ENCODE data around the gene TPBGL.
"Not testable (repeated sequence)": the region's sequence is repeated elsewhere in the genome, so short reads cannot be mapped to it uniquely, and the experiment has no call there.

The TPBGL gene

DNA sequence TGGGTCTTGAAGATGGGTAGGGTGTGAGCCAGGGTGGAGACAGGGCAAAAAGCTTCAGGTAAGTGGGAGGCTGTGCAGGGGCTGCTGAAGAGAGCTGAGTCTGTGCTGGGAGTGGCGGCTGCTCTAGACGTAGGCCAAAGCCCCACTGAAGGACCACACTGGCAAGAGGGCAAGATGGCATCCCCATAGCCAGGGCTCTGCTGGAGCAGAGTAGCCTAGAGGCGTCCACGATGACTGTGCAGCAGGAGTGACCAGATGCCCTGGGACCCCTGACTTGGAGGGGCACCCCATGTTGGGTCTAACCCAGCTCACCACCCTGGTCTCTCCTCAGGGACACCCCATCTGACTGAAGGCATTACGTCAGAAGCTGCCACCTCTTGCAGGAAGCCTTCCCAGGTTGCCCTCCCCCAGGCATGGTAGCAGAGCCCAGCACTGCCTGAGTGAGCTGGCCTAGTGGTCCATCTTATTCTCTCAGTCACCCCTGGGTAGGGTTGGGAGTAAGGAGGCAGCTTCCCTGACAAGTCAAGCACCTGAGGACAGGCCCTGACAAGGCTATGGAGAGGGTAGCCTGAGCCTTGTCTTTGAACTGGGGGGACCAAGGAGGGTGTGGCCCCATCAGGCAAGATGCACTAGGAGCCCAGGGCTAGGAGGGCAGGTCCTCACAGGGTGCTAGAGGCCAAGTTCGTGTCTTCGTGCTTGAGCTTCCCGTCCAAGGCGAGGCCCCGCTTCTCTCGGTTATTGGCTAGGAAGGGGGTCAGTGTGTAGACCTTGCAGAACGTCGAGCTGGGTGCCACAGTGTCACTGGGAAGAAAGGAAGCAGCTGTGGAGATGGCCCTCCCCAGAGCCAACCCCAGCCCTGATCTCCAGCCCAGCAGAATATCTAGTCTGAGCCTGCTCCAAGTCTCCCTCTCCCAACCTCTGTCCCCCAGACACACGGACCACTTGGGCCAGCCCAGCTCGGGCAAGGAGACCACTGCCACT lies 33.1 kb downstream of the TPBGL start:
- no peak for DNase-seq

DNA sequence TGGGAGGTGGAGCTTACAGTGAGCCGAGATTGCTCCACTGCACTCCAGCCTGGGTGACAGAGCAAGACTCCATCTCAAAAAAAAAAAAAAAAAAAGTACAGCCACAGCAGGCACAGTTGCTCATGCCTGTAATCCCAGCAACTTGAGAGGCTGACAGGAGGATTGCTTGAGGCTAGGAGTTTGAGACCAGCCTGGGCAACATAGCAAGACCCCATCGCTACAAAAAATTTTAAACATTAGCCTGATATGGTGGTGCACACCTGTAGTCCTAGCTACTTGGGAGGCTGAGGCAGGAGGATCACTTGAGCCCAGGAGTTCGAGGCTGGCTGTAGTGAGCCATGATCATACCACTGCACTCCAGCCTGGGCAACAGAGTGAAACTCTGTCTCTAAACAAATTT lies 34.1 kb downstream of the TPBGL start:
- not testable (repeated sequence) for DNase-seq

DNA sequence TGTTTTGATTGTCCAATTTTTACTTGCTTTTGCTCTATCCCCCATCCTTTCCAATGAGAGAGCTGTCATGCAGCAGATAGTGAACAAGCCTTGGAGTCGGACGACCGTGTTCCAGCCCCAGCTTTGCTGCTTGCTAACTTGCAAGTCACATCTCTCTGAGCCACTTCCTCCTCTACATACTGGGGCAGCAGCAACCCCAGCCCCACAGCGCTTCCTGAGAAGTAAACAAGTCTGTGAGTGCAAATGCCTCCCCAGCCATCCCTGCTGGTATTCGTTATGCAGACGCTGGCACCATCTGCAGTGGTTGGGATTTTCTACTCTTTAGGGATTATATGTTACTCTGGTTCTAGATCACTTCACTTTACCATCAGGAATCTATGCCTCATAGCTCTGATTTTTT lies 35.0 kb downstream of the TPBGL start:
- DNase-seq, result peak; percentile 96 to 98

DNA sequence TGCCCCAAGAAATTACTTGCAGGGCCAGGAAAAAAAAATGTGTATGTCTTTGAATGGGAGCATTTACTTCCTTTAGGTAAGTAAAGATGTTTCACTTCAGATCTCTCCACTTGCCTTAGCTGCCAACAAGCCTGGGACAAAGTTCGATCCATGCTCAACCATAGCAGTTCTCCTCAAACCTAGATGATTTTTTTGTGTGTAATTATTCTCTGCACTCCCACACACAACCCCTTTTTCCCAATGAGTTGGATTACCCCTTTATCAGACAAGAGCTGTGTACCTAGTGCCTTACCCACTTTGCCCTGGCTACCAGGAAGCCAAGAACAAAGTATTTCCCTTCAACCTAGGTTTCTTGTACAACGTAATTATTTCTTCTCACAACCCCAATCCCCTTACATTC lies 35.6 kb downstream of the TPBGL start:
- no peak for DNase-seq

DNA sequence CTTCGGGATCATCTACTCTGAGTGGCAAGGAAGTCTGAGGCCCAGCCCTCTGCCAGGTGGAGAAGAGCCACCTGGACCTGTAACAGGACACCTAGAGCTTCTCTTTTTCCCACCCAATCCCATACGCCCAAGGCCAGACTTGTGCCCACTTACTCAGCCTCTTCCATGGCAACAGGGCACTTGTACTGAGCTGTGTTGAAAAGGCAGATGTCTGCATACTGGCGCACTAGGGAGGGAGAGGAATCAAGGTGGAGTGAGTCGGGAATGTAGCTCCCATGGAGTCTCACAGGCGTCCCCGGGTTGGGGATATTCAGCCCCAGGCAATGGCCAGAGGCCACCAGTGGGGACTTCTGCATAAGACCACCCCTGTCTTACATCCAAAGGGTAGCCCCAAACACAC lies 36.1 kb downstream of the TPBGL start:
- no peak for DNase-seq

DNA sequence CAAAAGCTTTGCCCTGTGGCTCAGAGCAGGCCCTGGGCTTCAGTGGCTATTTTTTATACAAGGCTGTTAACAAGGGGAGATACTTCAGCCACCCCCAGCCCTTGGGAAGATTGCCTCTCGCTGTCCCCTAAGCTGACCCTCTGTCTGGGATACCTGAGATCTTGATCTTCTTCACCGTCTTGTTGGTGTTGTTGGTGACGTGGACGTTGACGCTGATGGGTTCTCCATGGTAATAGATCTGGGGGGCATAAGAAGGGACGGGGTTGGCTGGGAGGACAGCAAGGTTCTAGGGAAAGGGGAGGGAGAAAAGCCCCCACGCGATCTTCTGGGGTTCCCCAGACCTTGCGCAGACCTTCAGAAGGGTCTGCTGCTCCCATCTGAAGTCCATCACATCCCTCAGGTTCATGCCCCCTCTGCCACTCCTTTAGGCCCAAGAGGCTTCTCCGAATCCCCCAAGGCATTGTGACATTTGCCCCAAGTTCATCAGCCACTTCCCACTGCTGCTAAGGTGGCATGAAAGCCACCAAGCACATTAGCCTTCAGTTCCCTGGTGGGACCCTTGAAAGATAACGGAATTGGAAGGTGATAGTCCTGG lies 36.7 kb downstream of the TPBGL start:
- no peak for DNase-seq

DNA sequence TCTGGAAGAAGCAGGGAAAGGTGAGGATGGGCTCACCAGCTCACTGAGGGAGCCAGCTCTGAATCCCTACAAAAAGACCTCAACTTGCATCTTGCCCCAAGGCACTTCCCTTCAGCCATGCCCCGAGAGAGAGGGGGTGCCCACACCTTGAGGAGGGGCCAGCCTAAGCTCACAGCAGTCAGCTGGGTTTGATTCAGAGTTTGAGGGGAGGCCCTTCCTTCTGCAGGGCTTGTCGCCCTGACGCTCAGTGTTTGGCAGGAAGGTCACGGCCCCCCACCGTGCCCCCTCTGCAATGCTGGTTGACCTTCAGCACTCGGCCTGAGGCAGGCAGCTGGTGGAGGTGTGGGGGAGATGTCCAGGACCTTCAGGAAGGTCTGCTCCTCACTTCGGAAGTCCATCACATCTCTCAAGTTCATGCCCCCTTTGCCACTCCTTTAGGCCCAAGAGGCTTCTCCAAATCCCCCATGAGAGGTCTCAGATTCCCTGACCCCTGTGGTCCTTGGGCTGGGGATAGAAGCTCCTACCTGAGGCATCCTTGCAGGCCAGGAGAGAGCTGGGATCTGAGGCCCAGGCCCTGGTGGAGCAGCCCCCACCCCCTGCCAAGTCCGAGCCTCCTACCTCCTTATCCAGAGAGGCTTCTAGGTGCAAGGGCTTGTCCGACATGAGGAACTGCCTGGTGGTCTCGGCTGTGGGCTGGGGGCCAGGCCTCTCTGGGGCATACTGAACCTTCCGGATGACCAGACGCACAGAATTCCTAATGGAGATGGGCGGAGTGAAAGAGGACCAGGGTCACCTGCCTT lies 37.6 kb downstream of the TPBGL start:
- DNase-seq, result no peak

DNA sequence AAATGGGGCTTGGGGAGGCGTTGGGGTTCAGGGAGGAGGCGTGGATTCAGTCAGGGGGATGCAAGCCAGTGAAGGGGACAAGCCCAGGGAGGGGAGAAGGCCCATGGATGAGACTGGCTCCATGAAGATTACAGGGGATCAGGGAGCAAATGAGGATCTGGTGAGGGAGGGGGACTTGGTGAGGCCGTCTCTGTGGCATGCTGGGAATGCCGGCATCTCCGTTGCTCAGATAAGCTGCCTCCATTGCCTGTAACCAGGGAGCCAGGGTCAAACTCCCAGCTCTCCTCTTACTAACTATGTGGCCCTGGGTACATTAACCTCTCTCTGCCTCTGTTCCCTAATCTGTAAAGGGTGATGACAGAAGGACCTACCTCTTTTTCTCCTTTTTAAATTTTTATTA lies 38.7 kb downstream of the TPBGL start:
- DNase-seq, result no peak

DNA sequence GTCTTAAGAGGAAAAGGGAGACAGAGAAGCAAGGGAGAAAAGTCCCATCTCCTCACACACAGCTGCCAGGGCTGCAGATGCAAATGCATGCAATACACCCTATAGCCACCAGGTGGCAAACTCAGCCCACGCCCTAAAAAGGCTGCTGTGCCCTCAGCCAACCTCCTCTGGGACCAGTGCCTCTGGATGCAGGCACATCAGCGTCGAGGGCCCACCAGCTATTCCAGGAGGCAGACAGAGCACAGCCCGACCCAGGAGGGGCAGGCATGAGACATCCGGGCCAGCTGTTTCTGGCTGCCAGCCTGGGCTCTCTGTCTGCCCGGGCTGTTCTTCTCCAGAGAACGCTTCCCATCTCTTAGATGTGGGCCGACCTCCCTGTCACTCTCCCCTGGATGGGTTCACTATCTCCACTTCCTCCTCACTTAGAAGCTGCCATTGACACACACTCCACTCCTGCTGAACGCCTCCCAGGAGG lies 39.7 kb downstream of the TPBGL start:
- DNase-seq, result peak; percentile 69 to 70

DNA sequence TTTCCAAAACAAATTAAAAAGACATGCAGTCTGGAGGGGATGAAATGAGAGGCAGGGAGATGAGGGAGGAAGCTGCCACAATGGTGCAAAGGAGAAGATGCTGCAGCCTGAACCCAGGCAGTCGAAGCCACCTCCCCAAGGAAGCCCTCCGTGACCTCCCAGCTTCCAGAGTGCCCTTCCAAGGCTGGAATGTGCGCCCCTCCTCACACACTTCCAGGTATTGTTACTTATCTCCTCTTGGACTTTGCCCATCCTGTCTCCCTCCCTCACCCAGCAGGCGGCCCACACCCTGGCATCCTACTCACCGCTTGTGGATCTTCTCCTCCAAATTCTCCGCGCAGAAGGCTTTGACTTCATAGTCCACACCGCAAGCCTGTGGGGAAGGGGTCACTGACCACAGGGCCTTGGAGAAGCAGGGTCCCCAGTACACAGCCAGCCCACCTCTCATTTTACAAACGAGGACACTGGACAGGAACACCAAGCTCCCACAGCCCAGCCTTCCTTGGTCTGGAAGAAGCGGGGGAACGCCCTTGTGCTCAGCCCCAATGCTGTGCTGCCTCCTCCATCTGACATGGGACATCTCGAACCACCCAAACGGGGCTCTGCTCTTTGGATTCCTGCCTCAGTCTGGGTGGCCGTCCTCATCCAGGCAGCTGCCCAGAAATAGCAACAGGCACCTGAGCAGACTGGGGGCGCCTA lies 40.3 kb downstream of the TPBGL start:
- DNase-seq, result no peak

DNA sequence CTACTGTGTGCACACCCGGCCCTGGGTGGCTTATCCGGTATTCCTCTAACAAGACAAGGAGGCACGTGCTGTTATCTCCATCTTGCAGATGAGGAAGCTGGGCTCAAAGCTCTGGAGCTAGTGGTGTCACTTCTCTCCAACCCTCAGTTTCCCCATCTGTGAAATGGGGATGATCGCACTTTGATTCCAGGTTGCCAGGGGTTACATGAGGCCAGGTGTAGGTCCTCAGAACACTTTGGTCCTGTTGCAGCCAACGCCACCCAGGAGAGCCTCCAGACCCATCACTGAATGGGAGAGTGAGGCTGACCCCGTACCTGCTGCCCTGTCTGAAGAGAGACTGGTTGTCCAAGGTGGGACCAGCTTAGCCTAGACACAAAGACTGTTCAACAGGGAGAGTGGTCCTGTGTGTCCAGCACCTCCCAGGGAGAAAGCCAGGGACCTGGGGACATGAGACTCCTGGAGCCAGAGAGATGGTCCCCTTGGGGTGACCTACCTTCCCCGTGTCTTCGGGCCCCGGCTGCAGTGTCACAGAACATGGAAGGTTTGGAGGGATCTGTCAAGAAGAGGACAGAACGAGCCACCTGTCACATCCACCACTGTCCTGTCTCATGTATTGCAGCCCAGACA lies 41.0 kb downstream of the TPBGL start:
- no peak for DNase-seq

DNA sequence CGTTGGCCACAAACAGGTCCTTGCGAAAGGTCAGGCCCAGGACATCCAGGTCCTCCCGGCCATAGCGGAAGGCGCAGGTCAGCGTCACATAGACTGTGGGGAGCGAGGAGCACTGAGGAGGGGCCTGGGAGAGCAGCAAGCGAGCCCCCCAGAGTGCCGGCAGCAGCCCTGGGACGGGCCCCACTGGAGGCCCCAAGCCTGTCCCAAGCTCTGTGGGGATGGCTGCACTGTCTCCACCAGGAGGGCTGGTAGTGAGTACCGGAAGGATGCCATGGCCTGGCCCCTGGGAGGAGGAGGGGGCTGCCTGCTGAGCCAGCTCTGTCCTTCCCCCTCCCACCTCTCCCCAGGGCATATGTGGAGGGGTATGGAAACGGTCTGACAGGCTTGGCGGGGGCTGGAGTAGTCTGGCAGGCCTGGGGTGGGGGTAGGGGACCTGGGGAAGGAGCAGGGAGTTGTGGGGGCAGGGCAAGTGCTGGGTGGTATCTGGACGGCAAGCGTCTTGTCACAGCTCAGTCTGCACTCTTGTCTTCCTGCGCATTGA lies 42.9 kb downstream of the TPBGL start:
- no peak for DNase-seq

DNA sequence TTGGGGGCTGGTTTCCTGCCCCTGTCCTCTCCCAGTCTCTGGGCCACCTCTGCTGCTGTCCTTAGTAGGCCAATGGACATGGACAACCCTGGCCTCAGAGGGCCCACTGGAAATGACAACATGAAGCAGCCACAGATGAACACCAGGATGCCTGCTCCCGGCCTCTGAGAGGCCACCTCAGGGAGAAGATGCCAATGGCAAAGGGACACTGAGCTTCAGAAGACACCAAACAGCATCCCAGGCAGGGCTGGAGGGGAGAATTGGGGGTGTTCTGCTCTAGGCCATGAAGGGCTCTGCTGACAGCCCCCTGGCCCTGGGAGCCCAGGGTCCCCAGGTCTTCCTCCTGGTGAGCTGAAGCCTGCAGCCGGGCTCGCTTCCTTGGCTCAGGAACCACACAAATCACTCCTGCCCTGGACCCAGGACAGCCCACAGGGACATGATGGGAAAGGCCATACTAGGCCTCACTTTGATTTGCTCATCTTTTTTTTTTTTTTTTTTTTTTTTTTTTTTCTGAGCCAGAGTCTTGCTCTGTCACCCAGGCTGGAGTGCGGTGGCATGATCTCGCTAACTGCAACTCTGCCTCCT lies 45.3 kb downstream of the TPBGL start:
- DNase-seq, result no peak

DNA sequence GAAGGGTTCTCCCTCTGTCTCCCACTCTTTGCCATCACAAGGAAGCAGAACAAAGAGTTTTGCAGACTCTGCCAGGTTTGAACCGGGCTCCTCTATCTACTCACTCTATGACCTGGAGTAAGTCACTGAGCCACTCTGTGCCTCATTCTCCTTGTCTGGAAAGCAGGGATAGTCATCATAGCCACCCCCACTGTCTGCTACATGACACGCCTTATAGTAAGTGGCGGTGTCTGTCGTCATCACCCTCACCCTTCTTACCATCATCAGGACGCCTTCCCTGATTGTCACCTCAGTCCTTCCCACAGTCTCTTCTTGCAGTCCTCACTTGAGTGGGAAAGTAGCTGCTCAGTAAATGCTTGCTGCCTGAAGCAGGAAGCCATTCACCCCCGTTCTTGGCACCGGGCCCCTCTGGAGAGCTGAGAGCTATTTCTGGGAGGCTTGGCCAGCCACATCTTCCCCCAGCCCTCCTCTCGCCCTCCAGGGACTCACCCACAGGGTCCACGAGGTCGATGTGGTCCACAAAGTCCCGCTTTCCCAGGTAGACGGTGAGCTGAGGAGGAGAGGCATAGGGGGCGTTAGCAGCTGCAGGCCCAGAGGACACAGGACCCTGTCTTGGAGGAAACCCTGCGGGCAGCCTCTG lies 46.4 kb downstream of the TPBGL start:
- DNase-seq, result no peak

DNA sequence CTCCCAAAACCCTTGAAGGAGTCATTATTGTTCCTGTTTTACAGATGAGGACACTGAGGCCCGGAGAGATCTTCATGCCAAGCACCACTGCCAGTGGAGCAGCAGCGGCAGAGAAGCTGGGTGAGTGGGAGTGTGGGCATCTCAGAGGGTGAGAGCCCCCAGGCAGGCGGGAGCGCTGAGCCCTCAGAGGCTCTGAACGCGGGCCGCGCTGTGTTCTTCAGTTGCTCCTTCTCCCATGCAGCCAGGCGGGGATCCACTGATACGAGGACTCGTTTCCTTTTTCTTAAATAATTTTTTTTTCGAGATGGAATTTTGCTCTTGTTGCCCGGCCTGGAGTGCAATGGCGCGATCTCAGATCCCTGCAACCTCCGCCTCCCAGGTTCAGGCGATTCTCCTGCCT lies 47.0 kb downstream of the TPBGL start:
- no peak for DNase-seq

DNA sequence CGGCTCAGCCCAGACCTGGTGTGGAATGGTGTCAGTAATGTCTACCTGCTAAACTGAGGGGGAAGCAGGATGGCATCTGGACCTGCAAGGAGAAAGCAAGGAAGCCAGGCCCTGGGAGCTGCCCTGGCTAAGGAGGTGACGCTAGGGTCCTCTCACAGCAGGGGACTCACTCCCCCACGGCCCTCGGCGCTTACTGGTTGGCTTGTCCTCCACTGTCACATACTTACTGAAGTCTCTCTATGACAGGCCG lies 48.9 kb downstream of the TPBGL start:
- no peak for DNase-seq

DNA sequence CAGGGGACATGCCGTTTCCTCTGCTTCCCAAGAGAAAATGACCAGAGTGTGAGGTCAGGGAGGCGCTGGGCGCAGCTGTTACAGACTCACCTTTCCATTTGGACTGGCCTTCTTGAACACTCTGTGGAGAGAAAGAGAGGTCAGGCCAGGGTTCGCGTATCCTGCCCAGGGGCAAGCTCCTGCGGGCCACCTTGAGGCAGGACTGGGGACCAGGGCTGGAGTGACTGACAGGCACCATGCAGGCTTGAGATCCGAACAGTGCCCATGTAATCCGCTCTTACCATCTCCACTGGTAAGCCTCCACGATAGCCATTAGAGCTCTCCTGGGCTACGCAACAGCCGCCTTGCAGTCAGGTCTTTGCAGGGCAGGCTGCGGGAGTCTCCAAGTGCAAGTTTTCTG lies 49.3 kb downstream of the TPBGL start:
- no peak for DNase-seq

DNA sequence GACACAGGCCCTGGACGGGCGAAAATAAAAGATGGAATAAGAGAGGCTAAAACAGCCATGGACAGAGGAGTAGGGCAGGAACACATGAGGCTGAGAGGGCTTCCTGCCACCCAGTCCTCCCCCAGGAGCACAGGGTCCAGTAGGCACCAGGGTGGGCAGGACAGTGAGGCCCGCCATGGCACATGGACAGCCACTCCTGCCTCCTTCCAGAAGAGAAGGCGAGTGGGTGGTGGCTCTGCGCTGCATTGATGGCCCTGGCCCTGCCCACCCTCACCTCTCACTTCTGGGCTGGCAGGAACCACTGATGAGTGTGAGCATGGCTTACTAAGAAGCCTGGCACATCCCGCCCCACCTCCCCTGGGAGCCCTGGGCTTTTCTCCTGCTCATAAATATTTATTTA lies 51.2 kb downstream of the TPBGL start:
- DNase-seq, result no peak

DNA sequence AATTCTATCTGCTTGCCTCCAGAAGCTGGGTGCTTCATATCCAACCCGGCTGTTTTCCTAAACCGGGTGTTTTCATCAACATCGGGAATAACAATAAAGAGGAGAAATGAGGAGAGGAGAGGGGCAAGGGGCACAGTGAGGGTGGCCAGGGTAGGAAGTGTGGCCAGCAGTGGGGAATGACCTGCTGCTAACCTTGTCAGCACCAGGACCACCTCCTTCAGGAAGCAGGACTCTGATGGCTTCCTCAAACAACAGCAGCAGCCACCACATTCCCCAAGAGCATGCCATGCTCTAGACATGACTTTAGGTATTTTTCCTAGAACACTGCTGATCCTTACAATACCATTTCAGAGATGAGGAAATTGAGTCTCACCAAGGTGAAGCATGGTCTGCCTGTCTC lies 52.4 kb downstream of the TPBGL start:
- DNase-seq, result no peak

All from Kasumi-1 (cell line).